Measurements from ENCODE around the gene BASP1.

DNA sequence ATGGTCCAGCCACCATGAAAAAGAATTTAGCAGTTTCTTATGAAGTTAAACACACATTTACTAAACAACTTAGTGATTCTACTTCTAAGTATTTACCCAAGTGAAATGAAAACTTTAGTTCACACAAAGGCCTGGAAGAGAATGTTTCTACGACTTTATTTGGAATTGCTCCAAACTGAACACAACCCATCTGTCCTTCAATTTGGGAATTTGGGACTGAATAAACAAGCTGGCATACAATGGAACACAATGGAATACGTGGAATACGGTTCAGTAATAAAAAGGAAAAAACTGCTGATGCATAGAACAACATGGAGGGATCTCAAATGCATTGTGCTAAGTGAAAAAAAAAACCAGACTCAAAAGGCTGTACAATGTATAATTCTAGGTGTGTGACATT is 44.6 kb upstream of the BASP1 start:
- TF ChIP-seq POLR2AphosphoS5 (IDR thresholded peaks at IDR 0.05; ENCODE audit: low read depth, low read length) (no peak), POLR2A (IDR thresholded peaks at IDR 0.05; ENCODE audit: low read depth, low read length) (no peak), TAF1 (IDR thresholded peaks at IDR 0.05; ENCODE audit: low read depth, low read length) (no peak), PAX5 (IDR thresholded peaks at IDR 0.05; ENCODE audit: insufficient read depth, low read length, severe bottlenecking) (no peak), SPI1 (IDR thresholded peaks at IDR 0.05; ENCODE audit: low read depth, low read length) (no peak), POU2F2 (IDR thresholded peaks at IDR 0.05; ENCODE audit: low read depth, low read length) (no peak)
